HG02852 (cell line): ENCODE measurements around the gene GORASP1.

Experiments
- ATAC-seq: cut with Tn5 transposase; IDR thresholded peaks from one replicate; pipeline ENCODE4 v1.9.1; 2021; ENCODE audit warnings: mild to moderate bottlenecking, moderate library complexity; ENCODE audit not compliant: unreplicated experiment

GORASP1 gene

DNA sequence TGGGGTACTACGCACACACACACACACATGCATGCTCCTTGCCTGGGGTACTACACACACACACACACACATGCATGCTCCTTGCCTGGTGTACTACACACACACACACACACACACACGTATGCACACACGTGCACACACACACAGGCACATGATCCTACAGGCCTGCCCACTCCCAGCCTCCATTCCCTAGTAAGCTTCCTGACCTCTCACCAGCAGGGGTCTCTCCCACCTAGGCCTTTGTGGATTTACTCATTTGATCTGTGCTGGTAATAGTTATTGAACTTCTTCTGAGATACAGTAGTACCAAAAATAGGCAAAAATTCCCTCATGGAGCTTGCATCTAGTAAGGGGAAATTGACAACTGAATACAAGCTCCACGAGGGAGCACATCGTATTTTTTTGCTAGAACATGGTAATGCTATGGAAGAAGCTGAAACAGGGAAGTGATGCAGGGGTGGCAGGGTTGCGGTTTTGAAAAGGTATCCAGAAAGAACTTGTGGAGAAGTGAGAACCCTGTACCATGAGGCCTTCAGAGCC lies 19.2 kb upstream of the GORASP1 start:
- ATAC-seq: no peak

DNA sequence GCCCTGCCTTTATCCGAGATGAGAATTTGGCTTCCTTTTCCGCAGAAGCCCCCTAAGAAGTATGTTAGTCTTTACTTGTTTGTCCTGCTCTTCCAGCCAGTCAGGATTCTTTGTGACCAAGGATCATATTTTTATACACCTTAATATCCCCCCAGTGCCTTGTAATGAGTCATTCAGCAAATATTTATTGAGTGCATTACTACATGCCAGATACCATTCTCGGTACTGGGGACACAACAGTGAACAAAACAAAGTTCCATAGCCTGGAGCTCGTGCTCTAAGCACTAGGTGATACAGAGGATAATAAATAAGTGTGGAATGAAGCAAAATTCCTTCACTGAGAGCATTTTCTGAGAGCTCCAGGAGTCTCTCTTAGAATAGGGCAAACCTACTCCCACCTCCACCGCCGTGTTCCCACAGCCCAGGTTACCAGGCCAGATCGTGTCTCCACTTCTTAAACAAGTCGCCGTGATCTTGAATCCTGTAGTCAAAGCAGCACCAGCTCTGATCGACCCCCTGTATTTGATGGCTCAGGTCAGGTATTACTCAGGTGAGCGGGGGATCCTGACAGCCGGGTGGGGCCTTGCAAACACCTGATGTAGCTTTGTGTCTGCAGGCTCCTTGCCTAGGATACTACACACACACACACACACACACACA lies 18.5 kb upstream of the GORASP1 start:
- no peak for ATAC-seq

DNA sequence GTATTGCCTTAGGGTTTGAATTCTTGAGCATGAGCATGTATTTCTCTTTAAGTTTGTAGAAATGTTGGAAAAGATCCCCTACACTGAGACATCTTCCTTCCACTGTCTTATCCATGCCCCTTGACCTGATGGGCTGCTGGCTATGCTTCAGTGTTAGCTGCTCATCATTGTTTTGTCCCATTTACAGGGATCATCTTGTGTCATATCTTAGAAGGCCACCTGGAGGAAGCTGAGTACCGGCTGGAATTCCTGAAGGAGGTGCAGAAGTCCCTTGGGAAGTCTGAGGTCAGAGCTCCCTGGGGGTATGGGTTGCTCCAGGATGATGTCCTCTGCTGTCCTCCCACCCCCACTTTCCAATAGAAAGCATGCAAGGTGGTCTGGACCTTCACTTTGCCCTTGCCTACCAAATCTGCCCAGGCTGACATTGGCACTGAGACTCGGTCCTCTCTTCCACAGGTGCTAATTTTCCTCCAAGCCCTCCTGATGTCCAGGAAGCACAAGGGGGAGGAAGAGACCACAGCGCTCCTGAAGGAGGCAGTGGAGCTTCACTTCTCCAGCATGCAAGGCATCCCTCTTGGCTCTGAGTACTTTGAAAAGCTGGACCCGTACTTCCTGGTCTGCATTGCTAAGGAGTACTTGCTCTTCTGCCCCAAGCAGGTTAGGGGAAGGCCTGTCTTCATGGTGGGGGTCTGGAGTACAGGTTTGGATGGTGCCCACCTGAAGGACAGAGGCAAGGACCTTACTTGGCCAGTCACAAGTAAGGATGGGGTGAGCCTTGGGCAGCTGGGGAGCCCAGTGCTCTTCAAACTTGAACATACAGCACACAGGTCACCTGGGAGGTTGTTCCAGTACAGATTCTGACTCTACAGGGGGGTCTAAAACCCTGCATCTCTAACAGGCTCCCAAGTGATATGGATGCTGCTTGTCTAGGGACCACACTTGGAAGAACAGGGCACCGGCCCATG lies 17.7 kb upstream of the GORASP1 start:
- ATAC-seq: no peak

DNA sequence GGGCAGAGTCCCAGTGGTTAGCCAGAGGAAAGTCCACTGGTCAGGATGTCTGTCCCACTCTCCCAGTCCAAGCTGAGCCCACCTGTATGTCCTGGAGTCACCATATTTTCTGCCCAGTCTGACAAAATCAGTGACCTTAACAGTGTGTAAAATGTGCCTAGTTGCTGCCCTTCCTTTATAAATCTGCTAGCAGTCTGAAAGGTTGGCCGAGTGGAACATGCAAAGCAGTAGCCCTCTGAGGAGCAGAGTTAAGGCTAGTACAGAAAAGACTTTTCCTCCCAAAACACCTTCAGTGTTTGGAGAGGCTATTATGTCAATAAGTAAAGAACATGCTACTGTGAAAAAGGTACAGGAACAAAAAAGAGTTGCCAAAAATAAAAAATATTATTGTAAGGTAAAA lies 15.4 kb upstream of the GORASP1 start:
- ATAC-seq: peak; percentile 68

DNA sequence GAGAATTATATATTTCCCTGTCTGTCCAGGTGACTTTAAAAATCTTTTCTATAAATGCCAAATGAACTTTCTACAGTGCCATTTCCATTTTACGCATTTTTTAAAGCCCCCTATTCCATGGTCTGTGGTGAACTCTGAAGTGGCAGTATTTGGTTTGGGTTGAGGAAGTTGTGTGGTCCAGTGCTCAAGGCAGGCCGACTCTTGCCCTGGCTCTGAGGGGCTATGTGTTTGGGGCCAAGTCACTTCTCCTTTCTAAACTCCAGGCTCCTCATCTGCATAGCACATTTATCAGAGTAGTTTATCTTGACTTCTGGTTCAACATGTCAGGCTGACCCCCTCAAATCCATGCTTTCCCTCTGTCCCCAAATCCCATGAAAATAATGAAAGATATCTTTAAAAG lies 14.2 kb upstream of the GORASP1 start:
- no peak for ATAC-seq

DNA sequence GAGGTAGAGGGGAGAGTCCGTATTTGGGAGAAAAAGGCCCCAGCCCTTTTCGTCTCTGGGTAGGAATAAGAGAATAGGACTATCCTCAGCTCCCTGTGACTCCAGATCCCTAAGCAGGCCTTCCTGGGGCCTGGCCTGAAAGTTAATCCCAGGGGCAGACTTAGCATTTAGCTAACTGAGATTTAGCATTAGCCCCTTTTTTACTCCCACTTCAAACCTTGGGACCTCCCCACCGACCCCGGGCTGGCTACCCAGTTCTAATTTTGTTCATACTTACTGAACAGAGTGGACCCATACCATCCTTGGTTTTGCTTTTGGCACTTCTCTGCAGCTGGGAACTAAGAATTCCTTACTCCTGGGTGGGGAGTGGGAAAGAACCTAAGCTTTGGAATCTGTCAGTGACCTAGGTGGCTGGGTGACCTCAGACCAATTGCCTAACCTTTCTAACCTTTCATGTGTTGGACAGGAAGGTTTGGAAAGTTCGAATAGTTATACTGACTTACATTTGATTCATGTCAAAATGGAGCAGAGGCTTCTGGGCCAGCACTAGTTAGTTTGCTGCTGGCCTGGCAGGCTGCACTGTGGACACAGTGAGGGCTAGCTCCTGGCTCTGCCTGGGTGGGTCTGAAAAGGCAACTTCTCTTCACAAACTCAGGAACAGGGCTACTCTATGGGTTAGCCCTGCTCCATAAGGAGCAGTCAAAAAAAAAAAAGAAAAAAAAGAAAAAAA lies 11.7 kb upstream of the GORASP1 start:
- ATAC-seq: no peak

DNA sequence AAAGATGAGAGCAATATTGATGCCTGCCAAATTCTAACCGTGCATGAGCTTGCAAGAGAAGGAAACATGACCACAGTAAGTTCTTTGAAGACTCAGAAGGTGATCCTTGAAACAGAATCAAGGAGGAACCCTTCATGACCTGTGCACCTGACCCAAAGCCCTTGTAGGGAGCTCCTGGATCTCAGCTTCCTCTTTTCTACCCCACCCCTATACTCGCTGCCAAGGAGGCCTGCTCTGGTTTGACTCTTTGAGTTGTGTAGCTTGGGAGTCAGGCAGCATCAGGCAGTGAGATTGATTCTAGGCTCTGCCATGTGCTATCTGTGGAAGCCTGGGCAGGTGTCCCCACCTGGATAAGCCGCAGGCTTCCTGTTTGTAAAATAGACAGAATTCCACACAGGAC lies 10.7 kb upstream of the GORASP1 start:
- peak; percentile 51 for ATAC-seq

DNA sequence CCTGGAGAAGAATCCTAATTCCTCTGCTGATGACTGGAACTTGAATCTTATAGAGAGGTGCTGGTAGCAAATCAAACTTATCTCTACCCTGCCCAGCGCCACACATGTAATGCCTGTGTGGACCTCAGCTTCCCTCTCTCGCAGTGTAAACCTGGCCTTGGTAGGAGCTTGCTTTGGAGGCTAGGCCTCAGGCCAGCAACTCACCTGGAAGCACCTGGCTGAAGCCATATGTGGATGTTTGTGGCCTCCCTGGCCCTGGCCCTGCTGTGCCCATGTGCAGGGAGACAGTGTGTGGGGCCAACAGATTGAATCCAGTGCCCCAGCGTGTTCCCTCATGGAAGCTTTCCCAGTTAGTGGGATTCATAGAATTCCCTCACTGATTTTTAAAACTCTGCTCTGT lies 8.4 kb upstream of the GORASP1 start:
- no peak for ATAC-seq

DNA sequence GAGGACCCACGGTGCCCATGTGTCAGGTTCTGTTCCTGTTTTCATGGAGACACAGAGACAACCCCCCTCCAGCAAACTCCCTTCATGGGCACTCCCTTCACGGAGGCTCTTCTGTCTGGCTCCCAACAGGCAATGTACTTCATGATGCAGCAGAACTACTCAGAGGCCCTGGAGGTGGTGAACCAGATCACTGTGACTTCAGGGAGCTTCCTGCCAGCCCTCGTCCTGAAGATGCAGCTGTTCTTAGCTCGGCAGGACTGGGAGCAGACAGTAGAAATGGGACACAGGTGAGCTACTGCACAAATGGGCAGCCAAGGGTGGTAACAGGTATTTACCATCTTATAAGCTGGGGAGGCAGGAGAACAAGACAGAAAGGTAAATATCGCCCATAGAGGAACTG lies 7.0 kb upstream of the GORASP1 start:
- no peak for ATAC-seq

DNA sequence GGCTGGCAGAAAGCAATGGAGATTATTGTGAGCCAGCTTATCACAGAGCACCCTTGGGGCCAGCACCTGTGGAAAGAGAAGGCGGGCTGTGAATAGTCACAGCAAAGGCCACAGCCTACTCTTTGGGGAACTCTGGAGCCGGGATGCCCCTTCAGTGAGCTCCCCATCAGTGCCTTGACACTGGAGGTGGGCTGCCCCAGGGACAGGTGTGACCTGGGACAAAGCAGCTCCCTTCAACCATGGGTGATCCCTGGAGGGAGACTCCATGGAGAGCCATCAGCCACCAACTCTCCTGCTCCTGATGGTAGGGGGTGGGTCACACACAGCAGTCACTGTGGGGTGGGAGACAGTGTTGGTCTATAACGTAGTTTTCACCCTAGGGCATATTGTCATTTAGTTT lies 5.9 kb upstream of the GORASP1 start:
- ATAC-seq: no peak

DNA sequence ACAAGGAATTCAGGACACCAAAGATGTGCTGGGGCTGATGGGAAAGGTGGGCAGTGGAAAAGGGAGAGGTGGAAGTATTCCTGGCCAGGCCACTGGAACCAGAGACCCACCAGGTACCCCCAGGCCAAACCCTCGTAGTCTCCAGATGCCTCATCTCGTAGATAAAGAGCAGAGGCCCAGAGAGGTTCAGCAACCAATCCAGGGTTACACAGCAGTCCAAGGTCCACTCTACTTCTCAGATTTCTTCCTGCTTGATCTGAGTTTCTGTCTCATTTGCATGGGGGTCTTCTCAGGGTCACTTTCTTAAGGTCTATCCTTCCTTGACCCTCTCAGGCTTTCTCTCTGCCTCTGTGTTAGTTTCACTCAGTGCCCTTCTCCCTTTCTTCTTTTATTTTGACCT lies 5.1 kb upstream of the GORASP1 start:
- no peak for ATAC-seq

DNA sequence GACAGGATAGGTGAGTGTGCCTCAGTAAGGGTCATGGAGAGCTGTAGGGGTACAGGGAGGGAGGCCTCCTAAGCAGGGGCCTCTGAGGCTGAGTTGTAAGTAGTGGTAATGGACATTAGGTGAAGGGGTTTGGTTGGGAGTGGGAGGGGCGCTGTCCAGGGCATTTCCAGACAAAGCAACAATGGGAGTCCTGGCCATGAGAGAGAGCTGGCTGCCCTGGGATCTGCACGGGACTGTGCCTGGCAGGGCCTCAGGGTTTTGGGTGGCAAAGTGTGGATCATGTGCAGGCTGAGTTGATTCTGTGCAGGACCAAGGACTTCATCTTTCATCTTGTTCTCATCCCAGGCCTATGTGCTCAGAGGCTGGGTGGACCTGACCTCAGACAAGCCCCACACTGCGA lies 4.7 kb upstream of the GORASP1 start:
- ATAC-seq: no peak

DNA sequence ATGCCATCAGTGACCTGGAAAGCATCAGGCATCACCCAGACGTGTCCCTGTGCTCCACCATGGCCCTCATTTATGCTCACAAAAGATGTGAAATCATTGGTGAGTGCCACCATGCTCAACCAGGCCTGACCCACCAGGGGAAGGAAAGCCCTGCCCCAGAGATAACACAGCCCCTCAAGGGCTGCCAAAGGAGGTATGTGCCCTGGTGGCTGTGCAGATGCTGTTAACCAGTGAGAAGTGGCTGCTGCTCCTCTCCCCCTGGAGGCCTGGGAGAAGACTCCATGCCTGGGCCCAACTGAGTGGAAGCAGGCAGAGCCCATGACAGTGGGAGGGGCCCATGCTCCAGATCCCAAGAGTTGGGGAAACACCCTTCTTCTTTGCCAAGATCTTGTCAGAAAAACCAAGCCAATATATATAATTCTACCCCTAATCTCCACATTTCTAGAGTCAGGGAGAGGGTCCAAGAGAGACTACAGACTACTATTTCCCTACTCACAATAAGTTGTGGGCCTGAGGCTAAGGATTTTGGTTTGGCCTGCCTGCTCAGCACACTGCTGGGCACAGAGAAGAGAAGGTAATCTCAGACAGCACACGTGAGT lies 2.7 kb upstream of the GORASP1 start:
- no peak for ATAC-seq

DNA sequence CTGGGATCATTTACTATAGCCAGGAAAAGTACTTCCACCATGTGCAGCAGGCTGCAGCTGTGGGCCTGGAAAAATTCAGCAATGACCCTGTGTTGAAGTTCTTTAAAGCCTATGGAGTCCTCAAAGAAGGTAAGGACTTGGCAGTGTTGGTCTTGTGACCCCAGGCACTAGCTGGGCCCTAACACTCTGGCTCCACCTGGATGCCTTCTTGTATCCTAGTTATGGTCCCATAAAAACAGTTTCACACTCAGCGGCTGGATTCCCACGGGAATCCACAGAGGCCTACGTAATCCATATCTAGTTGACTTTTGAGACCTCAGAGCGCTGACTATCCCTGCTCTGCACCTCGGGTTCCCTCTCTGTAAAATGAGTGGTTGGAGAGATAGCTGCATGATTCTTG lies 1.7 kb upstream of the GORASP1 start:
- no peak for ATAC-seq

DNA sequence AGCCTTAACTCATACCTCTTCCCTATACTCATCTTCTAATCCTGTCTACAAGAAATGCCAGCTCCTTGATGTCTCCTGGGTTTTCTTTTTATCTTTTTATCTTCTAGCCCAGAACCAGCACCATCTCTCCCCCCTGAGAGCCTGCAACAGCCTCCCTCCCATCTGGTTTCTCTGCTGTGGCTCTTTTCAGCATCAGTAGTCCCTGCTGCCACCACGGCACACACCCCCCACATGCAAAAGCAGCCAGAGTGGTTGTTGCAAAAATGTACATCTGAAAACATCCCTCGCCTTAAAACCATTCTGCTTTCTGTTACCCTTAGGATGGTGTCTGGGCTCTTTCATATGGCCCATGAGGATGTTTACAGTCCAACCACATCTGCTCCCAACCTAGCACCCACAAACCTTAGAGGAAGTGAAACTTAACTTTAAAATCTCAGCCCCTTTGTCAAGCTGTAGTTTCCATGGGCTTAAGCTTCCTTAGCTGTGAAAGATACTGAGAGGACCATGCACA lies 828 bp upstream of the GORASP1 start:
- peak; percentile 75 for ATAC-seq

DNA sequence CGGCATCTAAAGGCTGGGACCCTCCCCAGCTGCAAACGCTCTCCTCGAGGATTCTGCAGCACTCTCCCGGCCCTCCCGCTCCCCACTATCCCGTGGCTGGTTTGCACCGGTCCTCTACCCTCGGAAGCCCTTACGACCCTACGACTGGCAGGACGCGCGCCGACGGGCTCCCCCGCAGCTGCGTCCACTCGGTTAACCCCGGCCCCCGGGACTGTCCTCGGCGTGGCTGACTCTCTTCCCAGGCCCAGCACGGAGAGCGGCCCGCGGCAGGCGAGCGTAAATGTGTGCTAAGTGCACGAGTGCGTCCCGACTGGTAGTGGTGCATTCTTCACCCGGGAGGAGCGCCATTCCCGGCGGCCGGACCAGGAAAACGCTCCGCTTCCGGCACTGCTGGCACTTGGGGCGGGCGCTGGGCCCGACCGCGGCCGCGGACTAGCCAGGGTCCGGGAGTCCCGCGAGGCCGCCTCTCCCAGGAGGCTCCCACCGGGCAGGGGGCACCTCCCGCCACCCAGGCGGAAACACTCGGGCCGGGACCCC lies 508 bp downstream of the GORASP1 start:
- peak; percentile 12 for ATAC-seq

DNA sequence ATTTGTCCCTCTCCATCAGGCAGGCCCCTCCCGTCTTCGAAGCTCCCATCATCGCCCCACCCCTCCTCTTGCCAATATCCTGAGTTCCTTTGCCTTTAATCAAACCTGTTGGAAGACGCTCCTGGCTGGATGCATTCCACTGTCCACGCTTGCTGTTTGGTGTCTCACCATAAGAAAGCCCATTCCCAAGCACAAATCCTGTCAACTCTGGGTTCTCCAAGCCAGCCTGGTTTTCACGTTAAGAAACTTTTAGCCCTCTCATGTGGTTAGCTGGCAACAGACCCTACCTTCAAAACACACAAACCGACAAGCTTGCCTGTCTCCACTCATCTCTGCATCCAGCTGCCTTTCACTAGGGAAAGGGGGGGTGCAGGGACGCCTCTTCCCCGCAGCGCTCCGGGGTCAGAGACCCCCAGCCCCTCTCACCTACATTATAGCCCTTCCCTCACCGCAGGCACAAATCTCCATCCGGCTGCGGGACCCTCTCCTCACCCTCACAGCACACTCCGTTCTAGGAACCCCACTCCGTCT lies 1.1 kb downstream of the GORASP1 start:
- ATAC-seq: no peak

DNA sequence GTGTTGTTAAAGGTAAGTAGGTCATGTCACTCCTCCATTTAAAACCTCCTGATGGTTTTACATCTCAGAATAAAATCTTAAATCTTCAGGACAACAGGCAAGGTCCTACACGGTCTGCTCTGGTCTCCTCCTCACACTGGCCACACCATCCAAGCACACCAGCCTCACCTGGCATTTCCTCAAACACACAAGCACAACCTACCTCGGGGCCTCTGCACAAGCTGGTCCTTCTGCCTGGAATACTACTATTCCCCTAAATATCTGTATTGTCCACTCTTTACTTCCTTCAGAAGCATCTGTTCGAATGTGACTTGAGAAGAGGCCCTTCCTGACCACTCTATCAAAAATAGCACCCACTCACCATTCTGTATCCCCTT lies 1.8 kb downstream of the GORASP1 start:
- ATAC-seq: no peak

DNA sequence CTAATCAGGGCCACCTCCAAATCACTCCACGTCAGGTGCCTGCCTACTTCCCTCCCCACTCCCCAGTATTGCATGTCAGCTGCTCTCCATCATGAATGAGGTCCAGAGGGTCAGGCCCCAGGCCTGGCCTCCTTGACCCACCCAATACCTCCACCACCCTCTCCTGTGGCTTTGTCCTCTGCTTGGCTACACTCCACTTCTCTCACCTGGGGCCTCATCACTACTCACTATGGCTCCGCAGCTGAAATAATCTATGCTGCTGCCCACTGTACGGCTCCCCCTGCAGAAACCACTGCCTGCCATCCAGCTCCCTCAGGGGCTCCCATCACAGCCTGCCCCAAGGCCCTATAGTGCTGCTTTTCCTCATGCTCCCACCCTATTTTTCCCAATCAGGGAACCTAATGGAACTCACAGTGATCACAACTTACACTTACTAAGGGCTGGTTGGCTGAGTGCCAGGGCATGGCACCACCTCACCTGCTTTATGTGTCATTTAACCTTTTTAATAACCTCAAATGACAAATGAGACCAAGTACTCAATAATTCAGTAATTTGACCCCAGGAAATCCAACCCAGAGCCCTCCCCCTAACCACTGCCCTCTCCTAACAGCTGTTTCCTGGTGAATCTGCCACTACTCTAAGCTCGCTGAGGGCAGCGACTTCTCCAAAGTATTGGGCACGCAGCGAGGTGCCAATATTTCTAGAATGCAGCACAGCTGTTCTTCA lies 2.3 kb downstream of the GORASP1 start:
- no peak for ATAC-seq
